Myocyte (in vitro differentiated cells): ENCODE results near the gene SLC13A3. TPM values are rescaled to one million over a fixed set of nuclear protein-coding genes. Genes with fewer than 3 reads are reported as not detected.

ENCODE experiments used
- DNase-seq: peaks from one replicate; pipeline ENCODE4 v3.0.0-alpha.2; 2012; ENCODE audit warnings: low read depth
- total RNA-seq: library from RNA; depleted of rRNA; stranded (reverse); fragments of >200 nt; gene quantifications from 2 replicates; pipeline ENCODE4 v1.2.3, GENCODE V29; 2014

The SLC13A3 gene
- total RNA-seq, 1 donor from 2014 or later = 0.59 TPM

DNA sequence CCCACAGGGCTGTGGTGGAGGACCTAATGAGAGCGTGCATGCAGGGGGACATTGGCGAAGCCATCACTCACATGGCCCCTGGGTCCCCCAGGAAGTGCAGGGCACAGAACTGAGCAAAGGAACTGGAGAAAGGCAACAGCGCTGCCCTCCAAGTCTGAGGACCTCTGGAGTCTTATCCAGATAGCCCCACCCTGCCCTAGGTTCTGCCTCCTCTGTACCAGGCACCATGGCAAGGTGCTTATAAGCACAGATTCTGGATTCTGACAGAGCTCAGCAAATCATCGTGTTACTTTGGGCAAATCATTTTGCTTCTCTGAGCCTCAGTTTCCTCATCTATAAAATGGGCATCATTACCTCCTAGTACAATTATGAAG, 44.5 kb downstream of the SLC13A3 start:
- no peak for DNase-seq

- DNase-seq = no peak
These were observed 45.1 kb downstream of the SLC13A3 start for GRCh38 chr20:46605978-46606816.

DNA sequence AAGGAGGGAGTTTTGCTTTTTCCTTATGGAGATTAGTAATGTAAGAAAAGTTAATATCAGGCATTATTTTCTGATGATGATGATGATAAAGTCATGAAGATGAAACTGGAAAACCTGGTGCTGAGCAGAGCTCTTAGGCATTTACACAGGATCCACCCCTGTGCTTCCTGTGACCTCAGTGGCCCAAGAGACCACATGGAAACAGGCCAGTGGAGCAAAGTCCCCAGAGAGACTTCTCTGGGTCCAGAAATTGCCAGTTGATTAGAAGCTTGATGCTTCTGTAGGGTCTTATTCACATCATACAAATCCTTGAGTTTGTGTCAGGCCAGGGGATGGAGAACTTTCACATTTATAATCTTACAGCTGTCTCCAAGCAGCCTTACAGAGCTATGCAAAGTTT, 46.1 kb downstream of the SLC13A3 start:
- DNase-seq = no peak

- DNase-seq = peak; percentile 46
These were observed 46.6 kb downstream of the SLC13A3 start for GRCh38 chr20:46604551-46605133.

DNA sequence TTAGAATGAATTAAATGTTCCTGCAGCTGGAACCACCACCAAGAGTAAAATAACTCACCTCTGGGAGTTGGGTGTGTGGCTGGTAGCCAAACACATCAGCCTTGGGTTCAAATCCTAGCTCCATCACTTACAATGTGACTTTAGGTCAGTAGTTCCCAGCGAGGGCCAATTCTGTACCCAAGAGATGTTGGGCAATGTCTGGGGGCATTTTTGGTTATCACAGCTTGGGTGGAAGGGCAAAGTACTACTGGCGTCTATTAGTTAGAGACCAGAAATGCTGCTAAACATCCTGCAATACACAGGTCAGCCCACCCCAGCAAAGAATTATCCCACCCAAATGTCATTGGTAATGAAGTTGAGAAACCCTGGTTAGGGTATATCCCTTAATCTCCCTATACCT, 48.8 kb downstream of the SLC13A3 start:
- DNase-seq = no peak

DNA sequence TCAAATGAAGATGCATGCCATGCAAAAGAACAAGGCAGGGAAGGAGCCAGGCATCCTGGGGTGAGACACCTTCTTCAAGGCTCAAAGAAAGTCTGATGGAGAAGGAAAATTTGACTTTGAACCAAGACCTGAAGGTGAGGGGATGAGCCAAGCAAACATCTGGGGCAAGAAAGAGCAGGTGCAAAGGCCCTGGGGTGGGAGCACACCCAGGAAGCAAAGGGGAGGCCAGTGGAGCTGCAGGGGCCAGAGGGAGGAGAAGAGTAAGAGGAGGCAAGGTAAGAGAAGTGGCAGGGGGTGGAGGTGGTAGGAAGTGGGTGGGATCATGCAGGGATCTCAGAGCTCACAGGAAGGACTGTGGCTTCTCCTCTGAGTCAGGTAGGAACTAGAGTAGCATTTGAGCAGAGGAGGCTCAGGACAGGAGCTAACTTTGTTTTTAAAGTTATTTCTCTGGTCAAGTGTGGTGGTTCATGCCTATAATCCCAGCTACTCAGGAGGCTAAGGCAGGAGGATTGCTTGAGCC, 49.6 kb downstream of the SLC13A3 start:
- DNase-seq = no peak

- no peak for DNase-seq
These were observed 50.9 kb downstream of the SLC13A3 start for GRCh38 chr20:46600286-46600752.

- DNase-seq = no peak
These were observed 51.9 kb downstream of the SLC13A3 start for GRCh38 chr20:46599227-46599987.

GRCh38 chr20:46595933-46596332, 55.3 kb downstream of the SLC13A3 start:
- DNase-seq = no peak

DNA sequence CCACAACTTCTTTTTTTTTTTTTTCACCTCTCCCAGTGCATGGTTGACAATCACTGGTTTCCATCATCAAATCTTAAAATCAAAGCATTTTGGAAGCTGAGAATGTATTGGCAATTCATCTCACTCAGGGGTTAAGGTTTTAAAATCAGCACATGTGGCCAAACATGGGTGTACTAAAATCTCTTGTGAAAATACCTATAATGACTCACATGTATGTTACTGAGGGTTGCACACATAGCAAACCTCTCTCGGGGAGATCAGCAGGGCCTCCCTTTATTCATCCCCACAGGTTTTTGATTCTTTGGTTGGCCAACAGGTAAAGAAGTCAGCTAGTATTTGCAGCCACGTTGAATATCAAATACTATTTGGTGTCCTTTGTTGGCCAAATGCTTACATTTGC, 56.5 kb downstream of the SLC13A3 start:
- no peak for DNase-seq

DNA sequence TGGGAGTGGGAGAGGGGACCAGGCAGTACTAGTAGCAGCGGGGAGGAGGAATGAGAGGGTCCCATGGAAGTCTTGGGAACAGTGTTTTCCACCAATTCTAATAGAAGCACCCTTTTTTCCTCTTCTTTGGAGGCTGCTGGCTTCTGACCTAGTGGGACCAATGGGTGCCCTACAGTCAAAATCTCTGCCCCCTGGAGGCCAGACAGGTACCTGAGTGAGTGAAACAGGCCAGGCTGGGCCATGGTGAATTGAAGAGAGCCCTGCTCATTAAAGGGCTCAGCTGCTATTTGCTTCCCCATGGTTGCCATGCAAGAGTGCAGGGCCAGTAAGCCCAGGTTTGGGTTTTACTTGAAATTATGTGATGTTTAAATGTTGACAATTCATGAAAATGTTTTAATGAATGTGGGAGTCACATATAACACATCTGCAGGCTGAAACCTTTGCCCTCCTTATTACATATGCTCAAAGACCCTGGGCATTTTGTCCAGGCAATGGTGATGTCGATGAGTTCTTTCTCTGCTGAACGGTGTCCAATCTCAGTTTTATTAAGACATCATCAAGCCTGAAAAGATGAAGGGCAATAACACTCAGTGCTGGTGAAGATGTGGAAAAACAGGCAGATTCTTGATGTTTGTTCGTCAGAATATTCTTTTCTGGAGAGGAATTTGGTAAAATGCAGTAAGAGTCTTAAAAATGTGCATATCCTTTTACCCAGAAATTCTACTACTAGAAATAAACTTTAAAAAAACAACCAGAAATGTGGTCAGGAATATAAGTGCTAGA, 58.5 kb downstream of the SLC13A3 start:
- DNase-seq = no peak

GRCh38 chr20:46590443-46590842, 60.8 kb downstream of the SLC13A3 start:
- no peak for DNase-seq

GRCh38 chr20:46588532-46589511, 62.4 kb downstream of the SLC13A3 start:
- DNase-seq = no peak

- DNase-seq = peak; percentile 6
These were observed 63.3 kb downstream of the SLC13A3 start for GRCh38 chr20:46587986-46588385.

DNA sequence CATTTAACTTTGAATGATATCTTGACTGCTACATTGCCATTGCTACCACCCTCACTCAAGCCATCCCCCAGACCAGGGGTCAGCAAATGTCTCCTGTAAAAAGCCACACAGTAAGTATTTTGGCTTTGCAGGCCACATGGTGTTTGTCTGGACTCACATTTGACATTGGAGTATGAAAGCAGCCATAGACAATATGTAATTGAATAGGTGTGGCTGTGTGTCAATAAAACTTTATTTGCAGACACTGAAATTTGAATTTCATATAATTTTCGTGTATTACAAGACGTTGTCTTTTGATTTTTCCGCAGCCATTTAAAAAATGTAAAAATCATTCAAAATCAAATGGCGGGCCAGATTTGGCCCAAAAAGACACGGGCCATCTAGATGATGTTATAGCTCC, 64.5 kb downstream of the SLC13A3 start:
- no peak for DNase-seq

DNA sequence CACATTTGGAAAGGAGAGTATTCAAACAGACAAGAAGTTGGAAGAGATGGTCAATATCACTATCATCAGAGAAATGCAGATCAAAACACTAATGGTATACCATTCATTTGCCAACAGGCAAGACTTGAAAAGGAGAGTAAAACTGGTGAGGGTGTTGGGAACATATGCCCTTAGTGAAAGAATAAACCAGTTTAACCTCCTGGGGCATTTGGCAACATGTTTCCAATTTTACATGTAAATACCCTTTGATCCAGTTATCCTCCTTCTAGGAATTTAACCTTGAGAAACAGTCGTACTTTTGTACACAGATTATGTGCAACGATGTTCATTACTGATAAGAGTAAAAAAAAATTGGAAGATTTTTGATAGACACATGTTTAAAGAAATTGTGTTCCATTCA, 66.8 kb downstream of the SLC13A3 start:
- DNase-seq = no peak

DNA sequence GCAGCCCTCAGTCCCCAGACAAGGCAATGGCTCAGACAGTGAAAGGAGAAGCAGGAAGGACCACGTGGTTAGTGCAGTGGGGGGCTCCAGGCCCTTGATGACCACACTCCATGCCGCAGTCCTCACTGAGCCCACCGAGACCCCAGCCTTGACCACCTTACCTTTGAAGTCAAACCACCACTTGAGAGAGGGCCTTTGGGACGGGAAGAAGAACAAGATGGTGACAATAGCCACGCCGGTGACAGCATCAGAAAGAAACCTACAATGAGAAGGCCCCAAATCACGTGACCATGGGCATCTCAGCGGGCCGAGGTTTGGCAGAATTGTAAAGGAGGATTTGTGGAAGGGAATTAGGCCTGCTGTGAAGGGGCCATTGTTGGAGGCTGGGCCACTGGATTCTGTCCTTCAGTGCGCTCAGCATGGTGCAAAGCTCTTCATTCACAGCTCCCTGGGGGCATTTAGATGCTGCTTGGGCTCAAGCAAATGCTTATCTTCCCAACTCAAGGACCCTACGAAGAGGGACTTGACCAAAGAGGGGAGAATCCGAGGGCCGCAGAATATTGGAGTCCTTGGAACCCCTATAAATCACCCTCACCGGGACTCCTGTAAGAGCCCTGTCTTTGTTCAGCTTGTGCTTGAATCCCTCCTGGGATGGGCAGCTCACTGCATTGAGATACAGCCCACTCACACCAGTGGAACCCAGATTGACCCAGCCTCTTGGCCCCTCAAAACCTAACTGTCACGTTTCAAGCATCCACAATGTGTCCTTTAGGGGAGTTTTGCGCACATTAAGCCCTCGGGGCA, 67.6 kb downstream of the SLC13A3 start:
- DNase-seq = no peak

DNA sequence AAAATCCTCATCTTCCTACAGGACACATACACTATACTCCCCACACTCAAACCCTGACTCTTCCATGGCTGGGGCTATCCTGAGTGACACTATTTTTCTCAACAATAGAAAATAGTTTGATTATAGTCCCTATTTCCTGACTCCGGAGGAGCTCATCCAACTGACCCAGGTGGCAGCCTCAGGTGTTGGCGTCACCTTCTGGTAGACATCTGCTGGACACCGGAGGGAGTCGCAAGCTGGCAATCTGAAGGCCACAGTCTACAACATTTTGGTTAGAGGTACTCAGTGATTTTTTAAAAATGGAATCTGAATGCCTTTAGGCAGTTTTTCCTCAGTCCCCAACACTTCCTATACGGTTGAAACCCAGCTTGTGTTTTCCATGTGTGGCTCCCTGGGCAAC, 68.6 kb downstream of the SLC13A3 start:
- DNase-seq = no peak

GRCh38 chr20:46581391-46581790, 69.9 kb downstream of the SLC13A3 start:
- no peak for DNase-seq
